Measurements from ENCODE around the gene DCDC1. TPM values are rescaled to one million over a fixed set of nuclear protein-coding genes. Genes with fewer than 3 reads are reported as not detected.

Gene DCDC1
- total RNA-seq, 4 donors from 2014 or later = not detected

- Histone ChIP-seq H3K4me3 (no peak overlapping the region), H3K27ac (no peak overlapping the region), H3K9me3 (no peaks in the 10 kb centered on the region), H3K27me3 (no peaks in the 10 kb centered on the region), H3K36me3 (no peaks in the 10 kb centered on the region), H3K4me1 (no peaks in the 10 kb centered on the region)
- DNase-seq = no peak
- intact Hi-C loops (cut with DNase I) = no loop called here
- TF ChIP-seq POLR2A (IDR thresholded peaks at IDR 0.05) = no peak
- no peak for TF ChIP-seq CTCF (IDR thresholded peaks at IDR 0.05)
Observed at GRCh38 chr11:30902929-30903328, 466.6 kb downstream of the DCDC1 start.

GRCh38 chr11:30895046-30895445 lies 474.5 kb downstream of the DCDC1 start:
- TF ChIP-seq CTCF (IDR thresholded peaks at IDR 0.05) (no peak), POLR2A (IDR thresholded peaks at IDR 0.05) (no peak)
- intact Hi-C loops (cut with DNase I) = no loop called here
- DNase-seq = no peak
- H3K27me3 ChIP-seq = no peaks in the 10 kb centered on the region
- H3K9me3 ChIP-seq = no peaks in the 10 kb centered on the region
- 31 to 75% methylated on average over 2 of the region's 2 CpGs for WGBS, 2 donors
- peaks cover 0 to 21% (median 0%) of the 10 kb centered on the region in 3 donors for H3K4me1 ChIP-seq
- no peaks in the 10 kb centered on the region for H3K36me3 ChIP-seq
- H3K4me3 ChIP-seq = no peak overlapping the region
- H3K27ac ChIP-seq = no peak overlapping the region

- no peaks in the 10 kb centered on the region for H3K36me3 ChIP-seq
- H3K4me1 ChIP-seq = peaks cover 0 to 21% (median 0%) of the 10 kb centered on the region in 3 donors
- DNase-seq = no peak
- intact Hi-C loops (cut with DNase I) = no loop called here
- H3K9me3 ChIP-seq = no peaks in the 10 kb centered on the region
- H3K27ac ChIP-seq = no peak overlapping the region
- no peak for TF ChIP-seq CTCF (IDR thresholded peaks at IDR 0.05)
- TF ChIP-seq POLR2A (IDR thresholded peaks at IDR 0.05) = no peak
- 23 to 37% methylated on average over 3 of the region's 3 CpGs for WGBS, 2 donors
- H3K27me3 ChIP-seq = no peaks in the 10 kb centered on the region
- H3K4me3 ChIP-seq = no peak overlapping the region
Observed at GRCh38 chr11:30893318-30893717, 476.2 kb downstream of the DCDC1 start.

- Histone ChIP-seq H3K27me3 (no peaks in the 10 kb centered on the region), H3K27ac (no peak overlapping the region), H3K36me3 (no peaks in the 10 kb centered on the region), H3K4me3 (no peak overlapping the region), H3K9me3 (no peaks in the 10 kb centered on the region), H3K4me1 (peaks cover 0 to 17% (median 0%) of the 10 kb centered on the region in 3 donors)
- TF ChIP-seq POLR2A (IDR thresholded peaks at IDR 0.05) (no peak), CTCF (IDR thresholded peaks at IDR 0.05) (no peak)
- 86 to 87% methylated on average over 6 of the region's 6 CpGs for WGBS, 2 donors
- DNase-seq = no peak
- intact Hi-C loops (cut with DNase I) = no loop called here
Observed at GRCh38 chr11:30889143-30889794, 480.3 kb downstream of the DCDC1 start.

GRCh38 chr11:30879322-30880005 lies 490.1 kb downstream of the DCDC1 start:
- 17 to 34% methylated on average over 8 of the region's 8 CpGs for WGBS, 2 donors
- intact Hi-C loops (cut with DNase I) = no loop called here
- Histone ChIP-seq H3K4me1 (peaks cover 0 to 27% (median 0%) of the 10 kb centered on the region in 3 donors), H3K36me3 (no peaks in the 10 kb centered on the region), H3K27ac (no peak overlapping the region), H3K27me3 (no peaks in the 10 kb centered on the region), H3K4me3 (no peak overlapping the region), H3K9me3 (no peaks in the 10 kb centered on the region)
- TF ChIP-seq POLR2A (IDR thresholded peaks at IDR 0.05) = no peak
- no peak for TF ChIP-seq CTCF (IDR thresholded peaks at IDR 0.05)
- DNase-seq = no peak
